ENCODE data around the gene ACTL6B.

Gene ACTL6B

DNA sequence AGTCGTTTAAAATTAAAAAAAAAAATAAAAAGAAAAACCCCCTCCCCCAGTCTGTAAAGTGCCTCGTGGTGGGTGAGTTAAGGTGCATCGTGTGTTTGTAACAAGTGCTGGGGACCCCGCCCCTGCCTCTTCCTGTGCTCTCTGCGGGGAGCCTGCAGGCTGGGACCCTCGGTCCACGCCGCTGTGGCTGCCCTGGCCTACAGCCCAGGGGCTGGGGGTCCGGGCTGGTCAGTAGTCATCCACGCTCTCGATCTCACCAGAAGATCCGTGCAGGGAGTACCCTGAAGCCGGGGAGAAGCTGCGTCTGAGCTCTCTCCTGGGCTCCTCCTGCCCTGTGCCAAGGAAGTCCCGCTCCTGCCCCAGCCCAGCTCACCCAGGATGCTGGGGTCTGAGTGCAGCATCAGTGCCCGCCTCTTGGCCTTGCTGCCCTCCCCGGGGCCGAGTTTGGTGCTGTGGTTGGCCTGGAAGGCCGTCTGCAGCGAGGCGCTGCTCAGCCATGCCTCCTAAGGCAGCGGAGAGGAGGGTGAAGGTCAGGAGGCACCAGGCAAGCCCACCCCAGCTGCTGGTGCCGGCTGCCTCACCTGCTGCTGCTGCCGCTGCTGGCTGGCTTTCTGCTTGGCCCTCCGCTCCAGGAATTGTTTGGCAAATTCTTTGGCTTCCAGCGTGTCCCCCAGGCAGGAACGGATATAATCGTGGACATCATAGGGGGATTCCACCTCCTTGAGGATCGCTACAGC is 25.4 kb upstream of the ACTL6B start:
- no peaks in the 10 kb centered on the region for H3K9me3 ChIP-seq (ENCODE audit: insufficient read depth, low read depth, low read length)

DNA sequence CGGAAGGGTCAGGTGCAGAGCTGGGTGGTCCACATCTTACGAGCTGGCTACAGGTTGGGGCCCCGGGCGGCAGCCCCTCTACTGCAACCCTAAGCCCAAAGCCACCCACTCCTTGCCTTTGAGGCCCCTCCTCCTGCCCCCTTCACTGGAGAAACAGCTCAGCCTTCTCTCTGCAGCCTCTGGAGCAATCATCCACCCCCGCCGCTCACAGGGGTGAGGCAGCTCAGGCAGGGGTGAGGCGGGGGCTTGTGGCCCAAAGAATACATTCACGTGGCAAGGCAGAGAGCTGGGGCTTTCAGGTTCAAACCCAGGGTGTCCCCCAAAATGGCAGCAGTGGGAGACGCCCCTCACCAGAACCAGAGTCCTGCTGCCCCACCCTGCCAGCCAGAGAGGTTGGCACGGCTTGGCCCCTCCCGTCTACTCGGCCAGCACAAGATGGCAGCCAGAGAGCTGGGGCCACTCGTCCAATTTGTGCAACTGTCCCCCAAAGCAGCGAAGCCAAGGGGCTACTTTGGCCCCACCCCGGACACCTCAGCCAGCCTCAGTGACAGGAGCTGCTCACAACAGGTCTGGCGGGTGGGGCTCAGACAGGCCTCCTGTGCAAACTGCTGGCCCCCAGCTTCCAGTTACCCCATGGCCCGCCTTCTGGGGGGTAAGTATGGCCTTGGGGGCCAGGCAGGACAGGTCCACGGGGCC is 24.5 kb upstream of the ACTL6B start:
- Histone ChIP-seq H3K27me3 (ENCODE audit: insufficient read depth, low read length) (no peaks in the 10 kb centered on the region), H3K36me3 (ENCODE audit: insufficient read depth, low read depth, low read length) (peaks cover 91% of the 10 kb centered on the region), H3K4me3 (ENCODE audit: low read length) (no peak overlapping the region), H3K4me1 (ENCODE audit: insufficient read depth, low read length) (peaks cover 3% of the 10 kb centered on the region; the same call in 1 of the 2 replicates), H3K9ac (ENCODE audit: low read depth, low read length) (no peak overlapping the region), H3K27ac (ENCODE audit: low read length) (no peak overlapping the region), H3K9me3 (ENCODE audit: insufficient read depth, low read depth, low read length) (no peaks in the 10 kb centered on the region)

More for the DNA sequence above, 25.4 kb upstream of the ACTL6B start:
- H3K27ac ChIP-seq (ENCODE audit: low read length), result no peak overlapping the region
- H3K9ac ChIP-seq (ENCODE audit: low read depth, low read length), result no peak overlapping the region
- H3K4me3 ChIP-seq (ENCODE audit: low read length), result no peak overlapping the region
- no peaks in the 10 kb centered on the region for H3K27me3 ChIP-seq (ENCODE audit: insufficient read depth, low read length)
- no peaks in the 10 kb centered on the region for H3K4me1 ChIP-seq (ENCODE audit: insufficient read depth, low read length)
- peaks cover 97% of the 10 kb centered on the region for H3K36me3 ChIP-seq (ENCODE audit: insufficient read depth, low read depth, low read length)

DNA sequence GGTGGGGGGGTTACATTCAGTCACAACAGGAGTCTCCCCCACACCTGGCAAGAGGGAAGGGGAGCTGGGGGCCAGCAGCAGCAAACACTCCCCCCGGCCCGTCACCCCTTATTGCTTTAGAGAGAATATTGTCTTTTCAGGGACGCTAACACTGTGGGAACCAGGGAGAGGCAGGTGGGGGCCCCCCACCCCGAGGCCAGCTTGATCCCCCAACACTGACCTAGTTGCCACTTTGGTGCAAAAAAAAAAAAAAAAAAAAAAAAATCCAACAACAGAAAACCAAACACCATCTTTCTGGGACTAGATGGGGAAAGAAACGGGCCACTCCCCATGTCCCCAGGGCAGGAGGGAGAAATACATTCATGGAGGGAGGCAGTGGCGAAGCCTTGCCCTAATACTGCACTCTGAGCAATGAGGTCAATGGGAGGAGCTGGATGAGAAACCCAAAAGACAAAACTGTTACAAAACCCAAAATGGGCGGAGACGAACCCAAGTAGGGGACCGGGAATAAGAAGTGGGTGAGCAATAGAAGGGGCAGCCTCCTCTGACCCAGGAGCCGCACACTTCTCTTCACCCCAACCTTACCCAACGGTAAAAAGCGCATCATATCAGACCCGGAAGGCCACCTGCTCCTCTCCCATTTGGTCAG is 23.8 kb upstream of the ACTL6B start:
- Histone ChIP-seq H3K9me3 (ENCODE audit: insufficient read depth, low read depth, low read length) (no peaks in the 10 kb centered on the region), H3K36me3 (ENCODE audit: insufficient read depth, low read depth, low read length) (peaks cover 84% of the 10 kb centered on the region), H3K27ac (ENCODE audit: low read length) (no peak overlapping the region), H3K4me1 (ENCODE audit: insufficient read depth, low read length) (peaks cover 3% of the 10 kb centered on the region; the same call in 1 of the 2 replicates), H3K27me3 (ENCODE audit: insufficient read depth, low read length) (no peaks in the 10 kb centered on the region), H3K9ac (ENCODE audit: low read depth, low read length) (no peak overlapping the region), H3K4me3 (ENCODE audit: low read length) (no peak overlapping the region)

DNA sequence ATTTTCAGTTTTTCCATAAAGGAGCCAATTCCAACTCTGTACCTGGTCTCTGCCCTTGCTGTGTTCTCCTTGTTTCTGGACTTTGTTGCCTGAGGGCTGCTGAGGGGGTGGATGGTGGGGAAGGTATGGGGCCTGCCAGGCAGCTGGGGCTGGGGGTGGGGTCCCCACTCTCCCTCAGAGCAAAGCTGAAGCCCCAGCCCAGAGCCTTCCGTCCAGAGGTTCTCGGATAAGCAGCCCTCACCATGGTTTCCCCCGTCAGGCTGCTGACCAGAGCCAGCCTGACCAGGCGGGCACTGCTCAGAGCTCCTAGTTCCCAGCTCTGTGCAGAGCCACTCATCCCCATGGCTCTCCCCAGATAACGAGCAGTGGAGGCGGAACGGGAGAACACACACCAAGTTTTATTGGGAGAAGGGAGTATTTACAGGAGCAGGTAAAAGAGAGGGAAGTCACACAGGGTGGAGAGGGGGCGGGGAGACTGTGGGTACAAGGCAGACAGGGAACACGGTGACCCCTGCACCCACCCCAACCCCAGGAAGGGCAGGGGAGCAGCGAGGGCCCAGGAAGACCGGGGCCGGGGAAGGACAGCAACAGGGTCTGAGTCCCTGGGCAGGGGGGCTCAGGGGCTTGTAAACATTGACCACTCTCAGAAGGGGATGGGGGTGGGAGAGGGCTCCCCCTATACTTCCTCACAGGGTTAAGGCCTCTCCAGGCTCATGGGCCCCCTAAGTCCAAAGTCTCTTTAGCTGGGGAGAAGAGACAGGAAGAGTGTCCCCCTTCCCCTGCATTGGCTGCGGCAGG is 23.1 kb upstream of the ACTL6B start:
- Histone ChIP-seq H3K4me3 (ENCODE audit: low read length) (no peak overlapping the region), H3K36me3 (ENCODE audit: insufficient read depth, low read depth, low read length) (peaks cover 77% of the 10 kb centered on the region), H3K27ac (ENCODE audit: low read length) (no peak overlapping the region), H3K9ac (ENCODE audit: low read depth, low read length) (no peak overlapping the region), H3K4me1 (ENCODE audit: insufficient read depth, low read length) (peaks cover 3% of the 10 kb centered on the region; the same call in 1 of the 2 replicates), H3K9me3 (ENCODE audit: insufficient read depth, low read depth, low read length) (no peaks in the 10 kb centered on the region), H3K27me3 (ENCODE audit: insufficient read depth, low read length) (no peaks in the 10 kb centered on the region)

DNA sequence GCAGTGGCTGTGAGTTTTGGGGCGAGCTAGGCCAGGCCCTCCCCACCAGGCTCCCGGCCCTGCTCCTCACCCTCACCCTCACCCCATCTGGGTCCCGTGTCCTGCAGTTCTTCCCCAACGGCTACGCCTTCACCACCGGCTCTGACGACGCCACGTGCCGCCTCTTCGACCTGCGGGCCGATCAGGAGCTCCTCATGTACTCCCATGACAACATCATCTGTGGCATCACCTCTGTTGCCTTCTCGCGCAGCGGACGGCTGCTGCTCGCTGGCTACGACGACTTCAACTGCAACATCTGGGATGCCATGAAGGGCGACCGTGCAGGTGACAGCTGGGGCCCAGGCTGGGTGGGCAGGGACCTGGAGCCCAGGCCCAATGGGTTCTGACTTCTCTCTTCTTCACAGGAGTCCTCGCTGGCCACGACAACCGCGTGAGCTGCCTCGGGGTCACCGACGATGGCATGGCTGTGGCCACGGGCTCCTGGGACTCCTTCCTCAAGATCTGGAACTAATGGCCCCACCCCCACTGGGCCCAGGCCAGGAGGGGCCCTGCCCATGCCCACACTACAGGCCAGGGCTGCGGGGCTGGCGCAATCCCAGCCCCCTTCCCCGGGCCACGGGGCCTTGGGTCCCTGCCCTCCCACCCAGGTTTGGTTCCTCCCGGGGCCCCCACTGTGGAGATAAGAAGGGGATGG is 22.2 kb upstream of the ACTL6B start:
- Histone ChIP-seq H3K27ac (ENCODE audit: low read length) (no peak overlapping the region), H3K9me3 (ENCODE audit: insufficient read depth, low read depth, low read length) (no peaks in the 10 kb centered on the region), H3K36me3 (ENCODE audit: insufficient read depth, low read depth, low read length) (peaks cover 69% of the 10 kb centered on the region), H3K4me3 (ENCODE audit: low read length) (no peak overlapping the region), H3K4me1 (ENCODE audit: insufficient read depth, low read length) (peaks cover 3% of the 10 kb centered on the region; the same call in 1 of the 2 replicates), H3K27me3 (ENCODE audit: insufficient read depth, low read length) (no peaks in the 10 kb centered on the region), H3K9ac (ENCODE audit: low read depth, low read length) (no peak overlapping the region)

DNA sequence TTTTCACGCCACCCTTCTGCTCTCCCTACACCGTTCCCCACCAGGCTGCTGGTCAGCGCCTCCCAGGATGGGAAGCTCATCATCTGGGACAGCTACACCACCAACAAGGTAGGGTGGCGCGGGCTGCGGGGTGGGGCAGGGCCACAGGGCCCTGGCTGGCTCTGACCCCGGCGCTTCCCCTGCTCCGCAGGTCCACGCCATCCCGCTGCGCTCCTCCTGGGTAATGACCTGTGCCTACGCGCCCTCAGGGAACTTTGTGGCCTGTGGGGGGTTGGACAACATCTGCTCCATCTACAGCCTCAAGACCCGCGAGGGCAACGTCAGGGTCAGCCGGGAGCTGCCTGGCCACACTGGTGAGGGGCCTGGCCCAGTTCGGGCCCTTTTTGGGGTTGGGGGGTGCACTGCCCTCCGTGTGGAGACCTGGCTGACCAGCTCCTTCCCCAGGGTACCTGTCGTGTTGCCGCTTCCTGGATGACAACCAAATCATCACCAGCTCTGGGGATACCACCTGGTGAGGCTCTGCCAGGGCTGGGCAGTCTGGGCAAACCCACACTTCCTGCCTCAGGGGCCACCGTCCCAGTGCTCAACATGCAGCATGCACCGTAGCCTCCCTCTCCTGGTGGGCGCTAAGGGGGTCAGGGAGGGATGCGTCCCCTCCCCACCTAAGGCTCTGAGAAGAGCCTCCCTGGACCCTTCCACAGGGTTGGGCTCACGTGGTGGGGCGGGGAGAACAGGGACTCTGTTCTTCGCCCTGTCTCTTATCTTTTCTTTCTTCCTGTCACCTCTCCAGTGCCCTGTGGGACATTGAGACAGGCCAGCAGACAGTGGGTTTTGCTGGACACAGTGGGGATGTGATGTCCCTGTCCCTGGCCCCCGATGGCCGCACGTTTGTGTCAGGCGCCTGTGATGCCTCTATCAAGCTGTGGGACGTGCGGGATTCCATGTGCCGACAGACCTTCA is 21.3 kb upstream of the ACTL6B start:
- H3K9ac ChIP-seq (ENCODE audit: low read depth, low read length), result no peak overlapping the region

DNA sequence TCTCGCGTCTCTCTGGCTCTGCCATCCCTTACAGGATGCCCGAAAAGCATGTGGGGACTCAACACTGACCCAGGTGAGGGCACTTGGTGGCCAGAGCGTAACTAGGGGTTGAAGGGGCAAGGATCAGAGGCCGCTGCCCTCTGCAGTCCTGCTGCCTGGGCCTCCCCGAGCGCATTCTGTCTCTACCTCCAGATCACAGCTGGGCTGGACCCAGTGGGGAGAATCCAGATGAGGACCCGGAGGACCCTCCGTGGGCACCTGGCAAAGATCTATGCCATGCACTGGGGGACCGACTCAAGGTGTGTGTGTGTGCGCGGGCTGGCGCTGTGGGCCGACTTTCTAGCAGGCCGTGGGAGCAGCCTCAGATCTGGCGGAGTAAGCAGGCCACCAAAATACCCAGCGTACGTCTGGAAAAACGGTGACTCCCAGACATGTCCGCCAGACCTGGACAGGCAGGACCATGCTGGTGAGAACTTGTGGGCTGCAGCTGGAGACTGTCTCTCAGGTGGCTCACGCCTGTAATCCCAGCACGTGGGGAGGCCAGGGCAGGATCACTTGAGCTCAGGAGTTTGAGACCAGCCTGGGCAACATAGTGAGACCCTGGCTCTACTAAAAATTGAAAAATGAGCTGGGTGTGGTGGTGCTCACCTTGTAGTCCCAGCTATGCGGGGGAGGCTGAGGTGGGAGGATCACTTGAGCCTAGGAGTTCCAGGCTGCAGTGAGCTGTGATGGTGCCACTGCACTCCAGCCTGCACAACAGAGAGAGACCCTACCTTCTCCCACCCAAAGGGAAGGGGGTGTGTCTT is 20.5 kb upstream of the ACTL6B start:
- Histone ChIP-seq H3K27ac (ENCODE audit: low read length) (no peak overlapping the region), H3K9ac (ENCODE audit: low read depth, low read length) (peak overlapping the region; percentile 45; the same call in 1 of the 2 replicates), H3K27me3 (ENCODE audit: insufficient read depth, low read length) (peaks cover 13% of the 10 kb centered on the region), H3K36me3 (ENCODE audit: insufficient read depth, low read depth, low read length) (peaks cover 51% of the 10 kb centered on the region), H3K9me3 (ENCODE audit: insufficient read depth, low read depth, low read length) (no peaks in the 10 kb centered on the region), H3K4me1 (ENCODE audit: insufficient read depth, low read length) (peaks cover 3% of the 10 kb centered on the region; the same call in 1 of the 2 replicates), H3K4me3 (ENCODE audit: low read length) (peak overlapping the region; percentile 68; the same call in 1 of the 2 replicates)

More for the DNA sequence above, 21.3 kb upstream of the ACTL6B start:
- Histone ChIP-seq H3K9me3 (ENCODE audit: insufficient read depth, low read depth, low read length) (no peaks in the 10 kb centered on the region), H3K4me3 (ENCODE audit: low read length) (no peak overlapping the region), H3K36me3 (ENCODE audit: insufficient read depth, low read depth, low read length) (peaks cover 60% of the 10 kb centered on the region), H3K27me3 (ENCODE audit: insufficient read depth, low read length) (peaks cover 4% of the 10 kb centered on the region), H3K27ac (ENCODE audit: low read length) (no peak overlapping the region), H3K4me1 (ENCODE audit: insufficient read depth, low read length) (peaks cover 3% of the 10 kb centered on the region; the same call in 1 of the 2 replicates)

DNA sequence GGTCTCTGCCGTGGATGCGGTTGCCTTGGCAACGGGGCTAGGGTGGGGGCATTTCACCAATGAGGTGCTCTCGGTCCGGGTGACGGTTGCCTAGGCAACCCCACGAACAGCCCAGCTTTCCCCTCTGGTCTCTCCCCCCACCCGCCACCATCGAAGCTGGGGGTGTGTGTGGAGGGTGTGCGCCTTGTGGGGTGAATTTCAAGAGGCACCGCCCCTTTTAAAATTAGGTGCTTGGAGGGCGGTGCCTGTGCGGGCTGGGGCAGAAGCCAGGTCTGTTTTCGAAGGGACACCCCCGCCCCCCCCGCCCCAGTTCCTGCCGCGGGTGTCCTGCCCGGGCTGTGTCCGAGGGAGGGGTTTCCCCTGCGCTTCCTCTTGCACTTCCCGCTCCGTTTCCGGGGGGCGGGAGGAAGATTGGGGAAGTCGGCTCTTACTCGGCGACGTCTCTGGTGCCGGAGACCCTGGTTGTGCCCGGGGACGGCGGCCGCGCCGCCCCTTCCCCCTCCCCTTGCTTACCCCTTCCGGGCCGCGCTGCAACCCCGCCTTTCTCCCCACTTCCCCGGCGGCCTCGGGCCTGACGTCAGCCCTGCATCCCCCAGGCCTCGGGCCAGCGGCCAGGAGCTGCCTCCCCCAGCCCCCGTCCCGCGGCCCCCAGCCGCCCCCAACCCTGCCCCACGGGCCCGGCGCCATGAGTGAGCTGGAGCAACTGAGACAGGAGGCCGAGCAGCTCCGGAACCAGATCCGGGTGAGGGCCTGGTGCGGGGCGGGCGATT is 19.5 kb upstream of the ACTL6B start:
- H3K36me3 ChIP-seq (ENCODE audit: insufficient read depth, low read depth, low read length), result peaks cover 42% of the 10 kb centered on the region
- no peak overlapping the region for H3K27ac ChIP-seq (ENCODE audit: low read length)
- peak overlapping the region; percentile 45; the same call in 1 of the 2 replicates for H3K9ac ChIP-seq (ENCODE audit: low read depth, low read length)
- H3K9me3 ChIP-seq (ENCODE audit: insufficient read depth, low read depth, low read length), result no peaks in the 10 kb centered on the region
- peak overlapping the region; percentile 68; the same call in 1 of the 2 replicates for H3K4me3 ChIP-seq (ENCODE audit: low read length)
- peaks cover 19% of the 10 kb centered on the region for H3K27me3 ChIP-seq (ENCODE audit: insufficient read depth, low read length)
- H3K4me1 ChIP-seq (ENCODE audit: insufficient read depth, low read length), result peaks cover 3% of the 10 kb centered on the region; the same call in 1 of the 2 replicates

DNA sequence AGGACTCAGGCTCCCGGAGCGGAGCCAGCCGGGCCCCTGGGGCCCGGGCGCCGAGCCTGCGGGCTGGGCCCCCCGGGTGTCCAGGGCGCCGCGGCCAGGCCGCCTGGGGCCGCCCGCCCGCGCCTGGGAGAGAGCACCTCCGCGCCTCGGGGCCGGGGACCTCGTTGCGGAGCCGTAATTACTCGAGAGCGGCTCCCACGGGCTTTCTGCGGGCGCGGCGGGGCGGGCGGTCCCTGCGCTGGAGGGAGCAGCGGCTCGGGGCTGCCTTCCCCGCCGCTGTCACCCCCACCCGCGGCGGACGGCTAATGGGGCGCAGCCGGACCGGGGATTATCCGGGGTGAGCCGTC is 18.8 kb upstream of the ACTL6B start:
- H3K9ac ChIP-seq (ENCODE audit: low read depth, low read length), result no peak overlapping the region
- H3K27ac ChIP-seq (ENCODE audit: low read length), result no peak overlapping the region
- H3K4me1 ChIP-seq (ENCODE audit: insufficient read depth, low read length), result peaks cover 3% of the 10 kb centered on the region; the same call in 1 of the 2 replicates
- no peaks in the 10 kb centered on the region for H3K9me3 ChIP-seq (ENCODE audit: insufficient read depth, low read depth, low read length)
- H3K4me3 ChIP-seq (ENCODE audit: low read length), result peak overlapping the region; percentile 77; the same call in 1 of the 2 replicates
- peaks cover 19% of the 10 kb centered on the region for H3K27me3 ChIP-seq (ENCODE audit: insufficient read depth, low read length)
- H3K36me3 ChIP-seq (ENCODE audit: insufficient read depth, low read depth, low read length), result peaks cover 35% of the 10 kb centered on the region
